Naive B cell (primary cell): ENCODE measurements around the gene NIT2. TPM values are rescaled to one million over a fixed set of nuclear protein-coding genes. Genes with fewer than 3 reads are reported as not detected.

Source experiments
- ATAC-seq, 2 donors: fragments of 150-1000 bp; cut with Tn5 transposase; 2 replicates each; pipeline ENCODE4 v1.10.0; 2021; ENCODE audit warnings: low read depth in 2 of 2, mild to moderate bottlenecking in 2 of 2, moderate library complexity in 2 of 2
- DNase-seq: peaks from one replicate; pipeline ENCODE4 v3.0.0; 2022
- H3K27ac Mint-ChIP-seq, 6 donors: one replicate each; pipeline ENCODE4 v1.8.0; 2020 to 2022; ENCODE audit warnings: mild to moderate bottlenecking in 6 of 6, mixed read lengths in 6 of 6, moderate library complexity in 5 of 6, inconsistent platforms in 2 of 6
- H3K27me3 Mint-ChIP-seq, 3 donors: one replicate each; pipeline ENCODE4 v1.8.0; 2021 to 2022; ENCODE audit warnings: mixed read lengths in 3 of 3, mild to moderate bottlenecking in 1 of 3
- H3K36me3 Mint-ChIP-seq, 2 donors: one replicate each; pipeline ENCODE4 v1.8.0; 2020 to 2022; ENCODE audit warnings: mixed read lengths in 2 of 2, inconsistent platforms in 1 of 2, mild to moderate bottlenecking in 1 of 2
- H3K4me1 Mint-ChIP-seq, 3 donors: one replicate each; pipeline ENCODE4 v1.8.0; 2020 to 2022; ENCODE audit warnings: mixed read lengths in 3 of 3, inconsistent platforms in 1 of 3, mild to moderate bottlenecking in 1 of 3, moderate library complexity in 1 of 3
- H3K4me3 Mint-ChIP-seq, 8 donors: one replicate each; pipeline ENCODE4 v1.8.0; 2020 to 2022; ENCODE audit warnings: mild to moderate bottlenecking in 8 of 8, mixed read lengths in 8 of 8, moderate library complexity in 8 of 8, inconsistent platforms in 2 of 8
- H3K9me3 Mint-ChIP-seq, 7 donors: one replicate each; pipeline ENCODE4 v1.8.0; 2020 to 2022; ENCODE audit warnings: mixed read lengths in 7 of 7, mild to moderate bottlenecking in 5 of 7, inconsistent platforms in 2 of 7, moderate library complexity in 1 of 7
- polyA plus RNA-seq, 6 donors: library from polyadenylated mRNA; unstranded; fragments of 300-500 nt; fragmentation: Illumina TruSeq; gene quantifications; one replicate each; pipeline ENCODE4 v1.2.3, GENCODE V29; 2021; ENCODE audit warnings: low read depth in 6 of 6

Gene NIT2
- polyA plus RNA-seq, 6 donors from 2014 or later, result 20.2 to 51.0 (median 38.9) TPM

GRCh38 chr3:100352296-100353231 is 18.0 kb downstream of the NIT2 start:
- H3K36me3 Mint-ChIP-seq, result peaks cover 28 to 30% of the 10 kb centered on the region in 2 donors
- no peaks in the 10 kb centered on the region for H3K27me3 Mint-ChIP-seq
- no peak for ATAC-seq
- H3K4me3 Mint-ChIP-seq, result no peak overlapping the region
- H3K4me1 Mint-ChIP-seq, result no peaks in the 10 kb centered on the region
- no peak for DNase-seq
- H3K9me3 Mint-ChIP-seq, result no peaks in the 10 kb centered on the region
- H3K27ac Mint-ChIP-seq, result peak overlapping the region in 2 of 6 donors; percentile 27 to 49

GRCh38 chr3:100354850-100355249 is 20.3 kb downstream of the NIT2 start:
- ATAC-seq (no peak), DNase-seq (no peak)
- Mint-ChIP-seq H3K27me3 (no peaks in the 10 kb centered on the region), H3K4me1 (no peaks in the 10 kb centered on the region), H3K9me3 (no peaks in the 10 kb centered on the region), H3K4me3 (no peak overlapping the region), H3K27ac (peak overlapping the region in 1 of 6 donors; percentile 14), H3K36me3 (peaks cover 14 to 21% of the 10 kb centered on the region in 2 donors)

- H3K36me3 Mint-ChIP-seq, result peaks cover 16 to 21% of the 10 kb centered on the region in 2 donors
- DNase-seq, result no peak
- H3K4me3 Mint-ChIP-seq, result no peak overlapping the region
- no peaks in the 10 kb centered on the region for H3K4me1 Mint-ChIP-seq
- peak overlapping the region in 2 of 6 donors; percentile 34 to 50 for H3K27ac Mint-ChIP-seq
- H3K27me3 Mint-ChIP-seq, result no peaks in the 10 kb centered on the region
- no peak for ATAC-seq
- H3K9me3 Mint-ChIP-seq, result peaks cover 0 to 6% (median 4%) of the 10 kb centered on the region in 7 donors
These were observed 23.9 kb downstream of the NIT2 start for GRCh38 chr3:100358413-100358812.

DNA sequence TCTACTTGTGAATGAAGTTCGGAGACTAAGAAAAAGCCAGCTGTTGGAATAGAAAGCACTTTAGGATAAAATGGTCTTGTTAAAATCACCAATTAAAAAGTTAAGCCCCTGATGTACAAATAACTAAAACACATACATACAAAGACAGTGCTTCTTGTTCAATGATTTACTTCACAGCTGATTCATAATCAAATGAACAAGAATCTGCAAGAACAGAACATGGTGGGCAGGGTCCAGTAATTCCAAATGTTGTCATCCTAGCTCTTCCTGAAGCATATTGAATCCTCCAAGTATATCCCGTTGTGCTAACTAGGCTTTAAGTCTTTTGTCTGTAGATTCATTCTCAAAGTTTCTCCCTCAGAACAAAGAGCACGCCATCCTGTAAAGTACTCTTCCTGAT is 24.5 kb downstream of the NIT2 start:
- Mint-ChIP-seq H3K4me3 (no peak overlapping the region), H3K27me3 (no peaks in the 10 kb centered on the region), H3K4me1 (no peaks in the 10 kb centered on the region), H3K9me3 (peaks cover 0 to 6% (median 4%) of the 10 kb centered on the region in 7 donors), H3K36me3 (peaks cover 22 to 24% of the 10 kb centered on the region in 2 donors), H3K27ac (peak overlapping the region in 2 of 6 donors; percentile 34 to 54)
- DNase-seq (no peak), ATAC-seq (no peak)

DNA sequence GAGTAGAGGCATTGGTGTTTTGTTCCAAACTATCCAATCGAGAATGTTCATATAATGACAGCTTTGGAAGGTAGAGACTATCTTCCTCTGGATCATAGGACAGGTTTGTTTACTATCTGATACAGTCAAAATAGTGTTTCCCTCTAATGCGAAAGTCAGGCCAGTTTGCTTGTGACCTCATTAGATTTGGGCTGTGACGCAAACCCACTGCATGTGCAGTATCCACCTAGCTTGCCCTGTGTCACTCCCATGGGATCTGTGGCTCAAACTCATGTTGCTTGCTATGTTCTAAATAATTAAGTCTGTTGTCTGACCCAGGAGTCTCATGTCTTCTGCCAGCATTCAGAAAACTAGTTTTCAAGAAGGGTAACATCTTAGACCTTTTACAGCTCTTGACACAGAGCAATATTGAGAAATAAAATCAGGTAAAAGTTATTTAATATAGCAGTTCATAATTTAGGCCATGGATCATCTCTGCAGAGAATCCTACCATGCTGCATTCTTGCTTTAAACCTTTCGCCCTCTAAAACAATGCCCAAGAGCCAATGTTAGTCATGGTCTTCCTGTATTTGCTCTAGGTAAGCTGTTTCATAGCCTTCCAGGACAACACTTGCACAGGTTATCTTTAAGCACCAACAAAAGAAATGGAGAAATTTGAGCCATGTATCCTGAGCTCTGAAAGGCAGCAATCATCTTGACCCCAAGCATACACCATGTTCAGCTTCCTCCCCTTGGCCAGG is 26.4 kb downstream of the NIT2 start:
- Mint-ChIP-seq H3K36me3 (peaks cover 17 to 27% of the 10 kb centered on the region in 2 donors), H3K9me3 (peaks cover 0 to 6% (median 4%) of the 10 kb centered on the region in 7 donors), H3K4me1 (no peaks in the 10 kb centered on the region), H3K27me3 (no peaks in the 10 kb centered on the region), H3K27ac (no peak overlapping the region), H3K4me3 (no peak overlapping the region)
- DNase-seq (no peak), ATAC-seq (no peak)

DNA sequence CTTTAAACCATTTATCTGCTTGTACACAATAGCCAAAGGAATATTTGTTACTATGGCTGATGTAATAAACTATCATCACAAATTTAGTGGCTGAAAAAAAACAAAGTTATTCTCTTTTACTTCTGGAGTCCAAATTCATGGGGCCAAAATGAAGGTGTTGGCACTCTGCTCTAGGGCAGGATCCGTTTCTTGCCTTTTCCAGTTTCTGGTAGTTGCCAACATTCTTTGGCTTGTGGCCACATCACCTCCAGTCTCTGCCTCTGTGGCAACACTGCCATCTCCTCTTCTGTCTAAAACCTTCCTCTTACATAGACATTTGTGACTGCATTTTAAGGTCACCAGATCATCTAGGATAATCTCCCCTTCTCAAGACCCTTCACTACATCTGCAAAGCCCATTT is 27.3 kb downstream of the NIT2 start:
- peaks cover 17 to 28% of the 10 kb centered on the region in 2 donors for H3K36me3 Mint-ChIP-seq

GRCh38 chr3:100364421-100364820 is 29.9 kb downstream of the NIT2 start:
- Mint-ChIP-seq H3K27ac (peak overlapping the region in 2 of 6 donors; percentile 52 to 63), H3K4me3 (peak overlapping the region in 1 of 8 donors; percentile 29), H3K36me3 (peaks cover 17 to 36% of the 10 kb centered on the region in 2 donors), H3K4me1 (no peaks in the 10 kb centered on the region), H3K27me3 (no peaks in the 10 kb centered on the region), H3K9me3 (peaks cover 0 to 6% (median 4%) of the 10 kb centered on the region in 7 donors)
- ATAC-seq (no peak), DNase-seq (no peak)

More for the DNA sequence above, 27.3 kb downstream of the NIT2 start:
- ATAC-seq (no peak), DNase-seq (no peak)
- H3K4me1 Mint-ChIP-seq, result no peaks in the 10 kb centered on the region
- H3K9me3 Mint-ChIP-seq, result peaks cover 0 to 6% (median 4%) of the 10 kb centered on the region in 7 donors
- no peak overlapping the region for H3K27ac Mint-ChIP-seq
- H3K27me3 Mint-ChIP-seq, result no peaks in the 10 kb centered on the region
- H3K4me3 Mint-ChIP-seq, result no peak overlapping the region

DNA sequence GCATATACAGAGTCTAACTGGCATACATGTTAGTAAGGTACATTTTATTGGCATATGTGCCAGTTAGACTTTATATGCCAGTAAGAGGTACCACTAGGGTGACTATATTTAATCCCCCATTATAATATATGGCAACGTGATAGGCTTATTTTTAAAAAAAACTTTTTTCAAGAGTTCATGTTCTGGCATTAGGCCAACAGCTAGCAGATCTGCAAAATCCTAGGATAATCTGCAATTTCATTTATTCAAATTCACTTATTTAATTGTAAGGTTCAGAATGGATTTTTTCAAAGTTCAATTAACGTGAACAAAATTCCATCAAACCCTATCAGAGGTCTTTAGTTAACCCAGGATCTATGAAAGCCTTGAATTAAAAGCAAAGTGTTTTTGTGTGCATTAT is 31.9 kb downstream of the NIT2 start:
- Mint-ChIP-seq H3K27me3 (no peaks in the 10 kb centered on the region), H3K27ac (no peak overlapping the region), H3K4me1 (no peaks in the 10 kb centered on the region), H3K36me3 (peaks cover 17 to 36% of the 10 kb centered on the region in 2 donors), H3K4me3 (no peak overlapping the region), H3K9me3 (peaks cover 0 to 6% (median 4%) of the 10 kb centered on the region in 7 donors)
- ATAC-seq, result no peak
- no peak for DNase-seq

DNA sequence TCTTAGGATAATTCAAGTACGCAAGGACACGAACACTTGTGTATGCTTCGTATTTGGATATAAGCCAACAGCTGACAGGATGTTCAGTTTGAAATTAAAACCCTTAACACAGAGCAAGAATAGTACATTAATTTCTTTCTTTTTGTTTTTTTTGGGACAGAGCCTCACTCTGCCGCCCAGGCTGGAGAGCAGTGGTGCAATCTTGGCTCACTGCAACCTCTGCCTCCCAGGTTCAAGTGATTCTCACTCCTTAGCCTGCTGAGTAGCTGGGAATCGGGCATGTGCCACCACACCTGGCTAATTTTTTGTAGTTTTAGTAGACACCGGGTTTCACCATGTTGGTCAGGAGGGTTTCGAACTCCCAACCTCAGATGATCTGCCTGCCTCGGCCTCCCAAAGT is 33.9 kb downstream of the NIT2 start:
- no peaks in the 10 kb centered on the region for H3K4me1 Mint-ChIP-seq
- no peaks in the 10 kb centered on the region for H3K27me3 Mint-ChIP-seq
- no peaks in the 10 kb centered on the region for H3K9me3 Mint-ChIP-seq
- ATAC-seq, result no peak
- H3K36me3 Mint-ChIP-seq, result peaks cover 8 to 28% of the 10 kb centered on the region in 2 donors
- no peak for DNase-seq
- H3K4me3 Mint-ChIP-seq, result no peak overlapping the region
- no peak overlapping the region for H3K27ac Mint-ChIP-seq

GRCh38 chr3:100370756-100371155 is 36.2 kb downstream of the NIT2 start:
- Mint-ChIP-seq H3K9me3 (no peaks in the 10 kb centered on the region), H3K4me1 (no peaks in the 10 kb centered on the region), H3K27me3 (no peaks in the 10 kb centered on the region), H3K4me3 (no peak overlapping the region), H3K36me3 (peaks cover 0 to 12% of the 10 kb centered on the region in 2 donors), H3K27ac (no peak overlapping the region)
- no peak for DNase-seq
- ATAC-seq, result no peak

DNA sequence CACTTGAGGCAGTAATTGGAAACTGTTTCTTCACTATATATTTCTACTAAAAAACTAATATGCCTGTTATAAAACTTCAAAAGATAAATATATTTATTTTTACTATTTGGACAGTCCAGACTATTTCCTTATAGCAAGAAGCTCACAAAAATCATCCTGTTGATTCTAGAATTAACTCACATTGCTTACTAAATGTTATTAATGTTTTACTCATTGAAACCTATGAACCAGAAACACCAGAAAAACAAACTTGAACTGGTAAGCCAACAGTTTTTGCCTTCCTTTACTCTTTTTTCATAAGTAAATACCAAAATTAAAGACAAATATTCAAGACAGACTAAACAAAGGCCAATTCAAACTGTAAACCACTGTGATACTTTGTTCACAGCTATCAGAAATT is 40.0 kb downstream of the NIT2 start:
- Mint-ChIP-seq H3K9me3 (no peaks in the 10 kb centered on the region), H3K27ac (no peak overlapping the region), H3K36me3 (peaks cover 4 to 8% of the 10 kb centered on the region in 2 donors)

DNA sequence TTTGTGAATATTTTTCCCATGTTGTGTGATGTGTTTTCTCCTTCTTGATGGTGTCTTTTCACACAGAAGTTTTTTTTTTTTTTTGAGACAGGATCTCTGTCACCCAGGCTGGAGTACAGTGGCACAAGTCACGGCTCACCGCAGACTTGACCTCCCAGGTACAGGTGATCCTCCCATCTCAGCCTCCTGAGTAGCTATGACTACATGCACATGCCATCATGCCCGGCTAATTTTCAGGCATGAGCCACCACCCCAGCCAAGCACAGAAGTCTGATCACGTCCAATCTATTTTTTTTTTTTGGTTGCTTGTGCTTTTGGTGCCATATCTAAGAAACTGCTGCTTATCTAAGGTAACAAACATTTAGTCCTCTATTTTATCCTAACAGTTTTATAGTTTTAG is 41.7 kb downstream of the NIT2 start:
- no peaks in the 10 kb centered on the region for H3K27me3 Mint-ChIP-seq
- no peak for ATAC-seq
- no peak for DNase-seq
- H3K4me1 Mint-ChIP-seq, result no peaks in the 10 kb centered on the region
- H3K36me3 Mint-ChIP-seq, result peaks cover 11% of the 10 kb centered on the region in 2 donors
- H3K9me3 Mint-ChIP-seq, result no peaks in the 10 kb centered on the region
- no peak overlapping the region for H3K4me3 Mint-ChIP-seq
- no peak overlapping the region for H3K27ac Mint-ChIP-seq

More for the DNA sequence above, 40.0 kb downstream of the NIT2 start:
- DNase-seq (no peak), ATAC-seq (no peak)
- H3K4me1 Mint-ChIP-seq, result no peaks in the 10 kb centered on the region
- H3K4me3 Mint-ChIP-seq, result no peak overlapping the region
- no peaks in the 10 kb centered on the region for H3K27me3 Mint-ChIP-seq

DNA sequence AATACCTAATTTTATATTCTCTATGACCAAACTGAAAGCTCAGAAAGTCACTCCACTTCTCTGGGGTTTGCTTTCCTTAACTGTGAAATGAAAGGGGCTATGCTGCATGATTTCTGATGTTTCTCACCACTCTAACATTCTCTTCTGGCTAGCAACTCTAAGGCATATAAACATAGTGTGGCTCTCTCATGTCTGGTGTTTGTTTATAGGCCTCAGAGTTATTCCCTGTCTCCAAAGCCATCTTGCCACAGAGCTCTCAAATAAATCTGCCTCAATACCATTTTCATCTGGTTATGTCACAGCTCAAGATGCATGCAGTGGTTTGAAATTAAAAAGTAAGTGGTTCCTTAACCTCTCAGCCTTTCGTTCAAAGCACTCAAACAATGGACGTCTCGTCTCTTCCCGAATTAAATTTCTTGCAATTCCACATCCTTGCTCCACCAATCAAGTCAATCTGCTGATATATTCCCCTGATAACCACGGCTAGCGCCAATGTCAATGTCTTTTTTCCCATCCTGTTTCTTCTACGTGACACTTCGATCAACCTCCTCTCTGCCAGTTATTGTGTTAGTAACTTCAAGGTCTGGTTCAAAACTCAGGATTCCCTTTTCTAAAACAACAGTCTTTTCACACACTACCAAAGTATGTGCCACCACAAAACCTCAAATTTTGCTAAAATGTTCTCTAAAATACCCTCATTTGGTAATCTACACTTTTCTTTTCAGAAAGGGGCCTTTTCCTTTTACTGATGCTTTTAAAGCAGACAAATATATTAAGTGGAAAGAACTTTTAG is 50.4 kb downstream of the NIT2 start:
- H3K9me3 Mint-ChIP-seq, result peaks cover 0 to 15% (median 12%) of the 10 kb centered on the region in 7 donors
- H3K36me3 Mint-ChIP-seq, result peaks cover 29 to 32% of the 10 kb centered on the region in 2 donors

More for the DNA sequence above, 50.4 kb downstream of the NIT2 start:
- H3K27me3 Mint-ChIP-seq, result no peaks in the 10 kb centered on the region
- ATAC-seq (no peak), DNase-seq (no peak)
- H3K27ac Mint-ChIP-seq, result peak overlapping the region in 1 of 6 donors; percentile 11
- H3K4me1 Mint-ChIP-seq, result peaks cover 4 to 9% (median 5%) of the 10 kb centered on the region in 3 donors
- H3K4me3 Mint-ChIP-seq, result no peak overlapping the region
